Activated CD4-positive, alpha-beta T cell treated with anti-CD3 and anti-CD28 coated beads for 1 hour (primary cell): ENCODE data around the gene C4BPB.

Experiments used
- DNase-seq: peaks from one replicate; pipeline ENCODE4 v3.0.0-alpha.2; 2020

The C4BPB gene

GRCh38 chr1:207088161-207088560 lies 499 bp upstream of the C4BPB start:
- DNase-seq = no peak

- DNase-seq = no peak
Measured at GRCh38 chr1:207089627-207090355, 1.1 kb downstream of the C4BPB start.

- DNase-seq = no peak
Measured at GRCh38 chr1:207091200-207091908, 2.7 kb downstream of the C4BPB start.

- DNase-seq = no peak
Measured at GRCh38 chr1:207093944-207094343, 5.3 kb downstream of the C4BPB start.

GRCh38 chr1:207097871-207098324 lies 9.2 kb downstream of the C4BPB start:
- DNase-seq = no peak

- no peak for DNase-seq
Measured at GRCh38 chr1:207101720-207102119, 13.1 kb downstream of the C4BPB start.

GRCh38 chr1:207102146-207102545 lies 13.5 kb downstream of the C4BPB start:
- no peak for DNase-seq

DNA sequence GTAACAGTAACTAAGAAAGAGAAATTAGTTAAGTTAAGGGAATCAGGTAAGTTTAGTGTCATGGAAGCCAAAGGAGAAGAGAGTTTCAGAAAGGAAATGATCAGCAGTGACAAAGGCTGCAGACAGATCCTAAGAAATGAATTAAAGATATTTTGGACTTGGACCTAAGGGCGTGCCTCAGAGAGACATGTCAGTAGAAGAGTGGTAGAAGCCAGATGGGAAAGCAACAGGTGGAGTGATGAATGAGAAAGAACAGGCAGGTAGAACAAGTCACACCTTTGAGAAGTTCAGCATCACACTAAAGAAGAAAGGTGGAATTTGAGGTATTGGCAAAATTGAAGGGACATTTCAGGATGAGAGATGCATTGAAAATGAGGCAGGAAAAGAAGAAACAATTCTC lies 14.0 kb downstream of the C4BPB start:
- DNase-seq = no peak

DNA sequence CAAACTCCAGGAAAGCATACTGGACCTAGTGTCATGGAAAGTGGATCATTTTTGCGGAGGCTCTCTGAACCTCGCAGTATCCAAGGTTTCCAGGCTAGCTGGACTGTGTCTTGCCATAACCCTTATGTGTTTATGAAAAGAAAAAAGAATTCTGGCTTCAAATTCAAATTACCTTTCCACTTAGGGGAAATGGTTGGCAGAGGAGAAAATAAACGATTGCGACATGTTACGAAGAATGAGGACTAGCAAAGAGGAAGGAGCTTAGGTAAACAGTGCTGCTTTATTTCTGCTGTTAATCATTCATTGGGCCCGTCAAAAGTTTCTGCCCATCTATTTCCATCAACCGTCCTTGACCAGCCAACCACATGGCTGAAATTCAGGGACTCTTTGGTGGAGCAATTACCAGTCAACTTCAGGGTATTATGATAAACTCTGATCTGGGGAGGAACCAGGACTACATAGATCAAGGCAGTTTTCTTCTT lies 15.3 kb downstream of the C4BPB start, which contains the start of gene C4BPA:
Gene C4BPA, plus strand, starts transcription at position 342 of the 482 bp plus-strand sequence. CDS start 8,793 bp downstream, outside the sequence.
- no peak for DNase-seq

DNA sequence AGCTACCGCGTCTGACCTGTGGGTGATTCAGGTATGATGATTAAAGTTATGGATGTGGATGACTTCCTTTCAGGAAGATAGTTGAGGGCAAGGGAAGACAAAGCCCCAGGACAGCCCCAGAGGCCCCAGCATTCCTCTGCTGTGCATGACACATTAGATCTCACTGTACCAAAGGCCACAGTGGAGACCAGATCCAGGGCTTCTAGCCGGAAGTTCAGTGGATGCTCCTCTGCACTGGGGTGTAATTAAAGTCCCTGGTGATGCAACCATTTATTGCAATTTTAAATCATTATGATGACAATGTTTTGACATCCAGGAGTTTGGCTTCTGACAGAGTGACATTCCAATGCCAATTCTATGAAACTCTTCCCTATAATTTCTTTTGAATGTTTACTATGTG lies 20.3 kb downstream of the C4BPB start:
- no peak for DNase-seq

DNA sequence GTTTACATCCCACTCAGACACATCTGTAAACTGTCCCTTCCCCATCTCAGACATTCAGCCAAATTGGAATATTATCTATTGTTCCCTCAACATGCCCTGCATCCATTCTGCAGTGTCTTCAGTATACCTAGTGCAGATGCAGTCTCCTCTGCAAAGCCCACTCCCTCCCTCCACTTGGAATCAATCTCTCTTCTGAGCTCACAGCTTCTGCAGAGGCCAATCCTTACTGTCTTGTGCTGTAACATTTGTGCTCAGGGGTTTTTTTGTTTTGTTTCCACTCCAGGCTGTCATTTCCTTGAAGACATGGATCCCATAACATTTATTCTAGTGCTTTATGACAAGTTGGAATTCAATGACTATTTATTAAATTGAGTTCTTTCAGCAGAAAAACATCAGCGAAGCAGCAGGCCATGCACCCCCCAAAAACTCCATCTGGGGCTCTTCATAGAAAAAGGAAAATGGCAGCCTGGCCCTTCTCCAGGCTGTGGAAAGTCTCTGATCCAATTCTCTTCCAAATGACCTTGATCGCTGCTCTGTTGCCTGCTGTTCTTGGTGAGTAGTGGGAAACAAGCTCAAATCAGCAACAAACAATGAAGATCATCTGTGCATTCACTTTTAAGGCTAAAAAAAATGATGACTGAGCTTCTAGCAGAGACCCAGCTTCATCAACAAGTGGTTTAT lies 24.1 kb downstream of the C4BPB start:
- no peak for DNase-seq

DNA sequence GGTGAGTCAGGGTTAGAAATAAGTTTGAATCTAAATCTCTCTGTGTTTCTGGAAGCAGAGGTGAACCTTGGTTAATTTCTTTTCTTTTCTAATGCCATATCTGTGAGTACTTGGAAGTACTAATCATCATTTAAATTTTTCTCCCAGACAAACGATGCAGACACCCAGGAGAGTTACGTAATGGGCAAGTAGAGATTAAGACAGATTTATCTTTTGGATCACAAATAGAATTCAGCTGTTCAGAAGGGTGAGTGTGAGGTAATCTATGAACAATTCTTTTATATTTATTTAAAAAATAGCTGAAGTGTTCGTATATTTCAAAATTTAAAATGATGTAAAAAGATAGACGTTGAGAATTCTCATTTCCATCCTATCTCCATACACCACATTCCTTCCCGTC lies 26.6 kb downstream of the C4BPB start:
- DNase-seq = no peak

GRCh38 chr1:207124389-207124788 lies 35.7 kb downstream of the C4BPB start:
- no peak for DNase-seq

GRCh38 chr1:207128336-207128921 lies 39.8 kb downstream of the C4BPB start:
- DNase-seq = no peak

- DNase-seq = no peak
Measured at GRCh38 chr1:207129053-207129452, 40.4 kb downstream of the C4BPB start.

GRCh38 chr1:207130252-207131036 lies 41.8 kb downstream of the C4BPB start:
- no peak for DNase-seq

- DNase-seq = no peak
Measured at GRCh38 chr1:207131163-207131562, 42.5 kb downstream of the C4BPB start.

- DNase-seq = no peak
Measured at GRCh38 chr1:207134581-207134980, 45.9 kb downstream of the C4BPB start.

DNA sequence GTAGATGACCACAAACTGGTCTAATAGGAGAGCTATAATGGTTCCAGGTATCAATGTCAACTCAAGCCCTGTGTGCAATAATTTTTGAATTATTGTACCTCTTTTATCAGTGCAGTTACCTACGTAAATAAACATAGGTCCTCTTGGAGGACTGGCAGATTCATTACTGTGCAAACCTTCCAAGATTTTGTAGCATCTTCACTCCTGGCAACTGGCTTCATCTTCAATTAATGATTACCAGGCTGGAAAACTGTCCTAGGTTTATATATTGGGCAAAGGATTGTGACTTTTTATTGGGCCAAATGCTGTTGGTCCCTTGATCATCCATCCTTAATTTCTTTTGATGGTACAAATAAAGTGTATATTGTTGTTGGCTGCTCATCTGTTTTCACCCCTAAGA lies 51.0 kb downstream of the C4BPB start:
- no peak for DNase-seq

DNA sequence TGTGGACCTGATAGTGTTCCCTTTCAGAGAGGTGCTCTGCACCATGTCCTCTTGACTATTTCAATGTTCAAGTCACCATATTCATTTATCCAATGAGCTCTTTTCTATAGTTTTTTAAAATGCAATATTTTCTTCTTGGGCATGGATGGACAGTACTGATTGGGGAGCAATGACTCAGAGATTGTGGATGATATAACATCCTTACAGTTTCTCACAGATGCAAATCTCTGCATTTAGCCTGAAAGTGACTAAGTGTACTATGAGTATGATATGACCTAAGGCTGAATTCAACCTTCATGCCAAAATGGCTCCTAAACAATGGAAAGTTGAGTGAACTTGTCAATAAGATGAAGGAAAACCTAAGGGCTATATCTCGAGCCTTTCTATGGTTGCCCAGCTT lies 51.9 kb downstream of the C4BPB start:
- DNase-seq = no peak

- DNase-seq = no peak
Measured at GRCh38 chr1:207145401-207146058, 56.9 kb downstream of the C4BPB start.
